SH-SY5Y (cell line): ENCODE results near the gene RAD51B.

Experiments used
- GATA2 ChIP-seq: IDR thresholded peaks from 2 replicates; pipeline ENCODE4 v1.6.1; 2011; ENCODE audit warnings: mild to moderate bottlenecking, low read depth, low read length
- GATA3 ChIP-seq: IDR thresholded peaks from 2 replicates; pipeline ENCODE4 v1.6.1; 2011; ENCODE audit warnings: low read depth, mild to moderate bottlenecking, low read length, moderate library complexity

GRCh38 chr14:68176687-68177086 is 357.1 kb downstream of the RAD51B start:
- TF ChIP-seq GATA3: no peak
- peak; percentile 47; the same call in 1 of the 2 replicates for TF ChIP-seq GATA2
